Measurements from ENCODE around the gene FUT8.

GRCh38 chr14:65478017-65478416 lies 65.5 kb downstream of the FUT8 start:
- TF ChIP-seq POLR2A (IDR thresholded peaks at IDR 0.05) = no peak
- TF ChIP-seq CTCF (IDR thresholded peaks at IDR 0.05) = no peak

All from thyroid gland (tissue), 4 donors.